Measurements from ENCODE around the gene DRC7. TPM values are rescaled to one million over a fixed set of nuclear protein-coding genes. Genes with fewer than 3 reads are reported as not detected.

Gene DRC7
- total RNA-seq, 2 experiments from 2014 or later, result not detected

GRCh38 chr16:57734308-57734924 lies 39.8 kb downstream of the DRC7 start:
- Mint-ChIP-seq H3K4me1 (peaks cover 32% of the 10 kb centered on the region), H3K9me3 (ENCODE audit: low read depth) (peaks cover 10% of the 10 kb centered on the region), H3K4me3 (peak overlapping the region; percentile 92), H3K27ac (peak overlapping the region; percentile 92), H3K27me3 (no peaks in the 10 kb centered on the region), H3K36me3 (peaks cover 12% of the 10 kb centered on the region)
- ATAC-seq (no peak), DNase-seq (no peak)
- CTCF ChIA-PET, result interaction anchor here (1.0 to 3.8 kb wide), 6 partner anchors 22 to 363 kb away, joined by 3 to 37 read pairs (median 5); no protein-coding TSS in a partner anchor

GRCh38 chr16:57734925-57735754 lies 40.5 kb downstream of the DRC7 start:
- Mint-ChIP-seq H3K9me3 (ENCODE audit: low read depth) (peaks cover 10% of the 10 kb centered on the region), H3K4me1 (peaks cover 32% of the 10 kb centered on the region)

DNA sequence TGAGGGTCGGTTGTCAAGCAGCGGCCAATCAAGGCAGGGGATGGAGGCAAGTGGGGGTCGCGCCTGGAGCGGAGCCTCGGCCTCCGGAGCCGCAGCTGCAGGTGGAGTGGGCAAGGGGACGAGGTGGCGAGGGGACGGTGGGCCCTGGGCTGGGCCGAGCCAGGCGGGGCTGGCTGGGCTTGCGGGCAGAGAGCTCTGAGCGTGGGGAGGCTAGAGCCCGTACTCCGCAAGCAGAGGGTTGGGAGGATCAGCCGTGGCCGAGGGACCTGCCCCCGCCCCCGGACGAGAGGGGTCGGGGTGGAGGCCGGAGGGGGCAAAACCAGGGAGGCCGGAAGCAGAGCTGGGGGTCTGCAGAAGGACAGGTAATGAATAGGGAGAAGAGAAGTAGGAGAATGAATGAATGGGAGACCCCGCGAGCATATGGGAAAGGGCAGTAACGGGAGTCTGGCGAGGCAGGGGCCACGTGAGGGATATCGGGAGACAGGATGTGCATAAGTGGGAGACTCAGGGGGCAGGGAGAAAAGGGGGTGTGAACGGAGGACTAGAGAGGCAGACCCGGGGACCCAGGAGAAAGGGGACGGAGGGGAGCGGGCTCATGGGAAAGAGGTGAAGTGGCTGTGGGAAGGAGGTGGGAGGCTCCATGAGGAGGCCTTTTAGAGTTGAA lies 41.3 kb downstream of the DRC7 start, which contains the start of gene KATNB1:
Gene KATNB1, plus strand, starts transcription at position 16 of the 664 bp plus-strand sequence. CDS start 1,474 bp downstream, outside the sequence.
- Mint-ChIP-seq H3K27me3 (no peaks in the 10 kb centered on the region), H3K27ac (peak within 1 kb of the TSS; percentile 92), H3K36me3 (peaks cover 12% of the 10 kb centered on the region), H3K9me3 (ENCODE audit: low read depth) (peaks cover 10% of the 10 kb centered on the region), H3K4me3 (peak within 1 kb of the TSS; percentile 92), H3K4me1 (peaks cover 32% of the 10 kb centered on the region)
- ATAC-seq (no peak), DNase-seq (no peak)
- CTCF ChIA-PET, result interaction anchor here (0.7 to 3.8 kb wide), 19 partner anchors 10 to 362 kb away, joined by 3 to 37 read pairs (median 4); partner anchors contain the start of genes ADGRG3 and ZNF319

More at GRCh38 chr16:57734925-57735754, 40.5 kb downstream of the DRC7 start:
- Mint-ChIP-seq H3K27ac (peak overlapping the region; percentile 92), H3K36me3 (peaks cover 12% of the 10 kb centered on the region), H3K27me3 (no peaks in the 10 kb centered on the region), H3K4me3 (peak overlapping the region; percentile 92)
- CTCF ChIA-PET, result interaction anchor here (0.7 to 3.8 kb wide), 17 partner anchors 11 to 362 kb away, joined by 3 to 37 read pairs (median 4); no protein-coding TSS in a partner anchor
- DNase-seq (peak; percentile 99), ATAC-seq (peak; percentile 90)

DNA sequence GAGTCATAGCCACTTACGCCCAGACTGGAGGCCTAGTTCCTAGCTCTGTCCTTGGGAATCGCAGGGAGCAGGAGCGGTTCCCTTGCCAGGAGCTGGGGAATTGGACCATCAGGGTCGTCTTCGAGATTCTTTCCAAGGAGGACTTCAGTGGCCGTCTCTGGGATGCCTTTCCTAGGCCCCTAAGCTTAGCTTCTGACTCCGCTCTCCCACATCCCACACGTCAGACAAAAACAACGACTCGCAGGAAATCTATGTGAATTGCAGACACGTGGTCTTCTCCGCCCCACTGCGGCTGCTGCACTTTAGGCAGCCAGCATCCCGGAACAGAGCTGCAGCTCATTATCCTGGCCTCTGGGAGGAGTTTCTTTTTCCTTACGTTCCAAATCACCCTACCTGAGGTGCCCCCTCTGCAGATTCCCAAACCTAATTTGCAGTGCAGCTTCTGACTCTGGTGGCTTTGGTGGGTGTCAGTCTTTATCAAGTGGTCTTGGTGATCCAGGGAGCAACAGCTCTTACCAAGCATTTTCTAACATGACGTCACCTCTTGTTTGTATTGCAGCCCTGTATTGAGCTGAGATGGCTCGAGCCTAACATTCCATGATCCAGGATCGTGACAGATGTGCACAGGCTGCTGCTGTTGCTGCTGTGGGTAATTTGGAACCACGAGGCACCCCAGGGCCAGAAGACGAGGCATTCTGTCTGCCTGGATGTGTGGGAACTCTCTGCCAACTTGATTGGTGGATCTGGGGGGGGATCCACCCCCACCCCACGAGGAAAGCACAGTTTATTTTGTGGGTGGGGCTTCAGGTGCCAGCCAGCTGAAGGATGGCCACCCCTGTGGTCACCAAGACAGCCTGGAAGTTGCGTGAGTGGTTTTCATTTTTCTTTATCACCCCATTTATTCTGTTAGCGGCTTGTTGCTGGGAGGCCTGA lies 42.1 kb downstream of the DRC7 start:
- Mint-ChIP-seq H3K4me1 (peaks cover 32% of the 10 kb centered on the region), H3K27ac (peak overlapping the region; percentile 92), H3K27me3 (no peaks in the 10 kb centered on the region), H3K9me3 (ENCODE audit: low read depth) (peaks cover 10% of the 10 kb centered on the region), H3K36me3 (peaks cover 12% of the 10 kb centered on the region), H3K4me3 (peak overlapping the region; percentile 92)
- DNase-seq (peak; percentile 77), ATAC-seq (no peak)
- CTCF ChIA-PET, result interaction anchor here (0.9 to 3.8 kb wide), 11 partner anchors 9 to 263 kb away, joined by 3 to 37 read pairs (median 4); partner anchors contain the start of genes ADGRG3 and ZNF319

- Mint-ChIP-seq H3K27ac (no peak overlapping the region), H3K27me3 (no peaks in the 10 kb centered on the region), H3K36me3 (no peaks in the 10 kb centered on the region), H3K4me1 (peaks cover 26% of the 10 kb centered on the region), H3K4me3 (no peak overlapping the region), H3K9me3 (ENCODE audit: low read depth) (no peaks in the 10 kb centered on the region)
- no peak for DNase-seq
- ATAC-seq, result no peak
- CTCF ChIA-PET, result interaction anchor here (1.5 kb wide), 1 partner anchor 162 kb away, joined by 4 read pairs; no protein-coding TSS in a partner anchor
Observed at GRCh38 chr16:57738844-57739243, 44.2 kb downstream of the DRC7 start.

DNA sequence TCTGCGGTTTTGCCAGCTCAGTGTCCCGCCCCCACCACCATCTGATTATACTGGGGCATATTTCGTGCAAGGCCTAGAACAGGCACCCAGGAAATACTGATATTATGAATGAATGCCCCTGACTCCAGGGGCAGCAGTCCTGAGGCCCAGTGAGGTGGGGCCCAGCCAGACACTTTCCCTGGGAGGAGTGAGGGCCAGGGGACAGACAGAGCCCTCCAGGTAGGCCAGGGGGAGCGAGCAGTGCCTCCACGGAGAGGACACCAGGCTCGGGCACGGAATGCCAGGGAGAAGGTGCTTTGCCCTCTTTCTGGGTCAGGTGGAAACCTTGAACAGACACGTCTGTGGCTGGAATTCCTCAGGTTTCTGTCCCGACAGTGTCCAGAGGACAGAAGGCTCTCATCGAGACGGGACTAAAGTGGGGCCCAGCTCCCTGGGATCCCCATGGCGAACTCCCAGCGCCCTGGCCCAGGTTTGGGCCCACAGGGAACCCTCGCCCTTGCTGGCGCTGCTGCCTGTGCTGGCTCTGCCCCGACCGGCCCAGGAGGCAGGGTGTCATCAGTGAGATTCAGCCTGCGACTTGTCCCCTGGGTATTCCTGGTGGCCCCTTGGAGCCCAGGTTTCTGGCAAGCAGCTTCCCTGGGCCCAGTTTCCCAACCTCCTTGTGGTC lies 45.3 kb downstream of the DRC7 start:
- no peaks in the 10 kb centered on the region for H3K9me3 Mint-ChIP-seq (ENCODE audit: low read depth)
- H3K4me1 Mint-ChIP-seq, result peaks cover 20% of the 10 kb centered on the region
- CTCF ChIA-PET, result interaction anchor here (1.8 kb wide), 1 partner anchor 18 kb away, joined by 4 read pairs; no protein-coding TSS in a partner anchor
- no peaks in the 10 kb centered on the region for H3K36me3 Mint-ChIP-seq
- H3K27me3 Mint-ChIP-seq, result no peaks in the 10 kb centered on the region
- no peak overlapping the region for H3K27ac Mint-ChIP-seq
- no peak overlapping the region for H3K4me3 Mint-ChIP-seq
- no peak for DNase-seq
- no peak for ATAC-seq

- DNase-seq (no peak), ATAC-seq (no peak)
- H3K27me3 Mint-ChIP-seq, result no peaks in the 10 kb centered on the region
- CTCF ChIA-PET, result interaction anchor here (1.8 kb wide), 1 partner anchor 17 kb away, joined by 4 read pairs; no protein-coding TSS in a partner anchor
- H3K9me3 Mint-ChIP-seq (ENCODE audit: low read depth), result no peaks in the 10 kb centered on the region
- H3K4me3 Mint-ChIP-seq, result no peak overlapping the region
- peaks cover 19% of the 10 kb centered on the region for H3K4me1 Mint-ChIP-seq
- no peak overlapping the region for H3K27ac Mint-ChIP-seq
- no peaks in the 10 kb centered on the region for H3K36me3 Mint-ChIP-seq
Observed at GRCh38 chr16:57740423-57741071, 45.9 kb downstream of the DRC7 start.

DNA sequence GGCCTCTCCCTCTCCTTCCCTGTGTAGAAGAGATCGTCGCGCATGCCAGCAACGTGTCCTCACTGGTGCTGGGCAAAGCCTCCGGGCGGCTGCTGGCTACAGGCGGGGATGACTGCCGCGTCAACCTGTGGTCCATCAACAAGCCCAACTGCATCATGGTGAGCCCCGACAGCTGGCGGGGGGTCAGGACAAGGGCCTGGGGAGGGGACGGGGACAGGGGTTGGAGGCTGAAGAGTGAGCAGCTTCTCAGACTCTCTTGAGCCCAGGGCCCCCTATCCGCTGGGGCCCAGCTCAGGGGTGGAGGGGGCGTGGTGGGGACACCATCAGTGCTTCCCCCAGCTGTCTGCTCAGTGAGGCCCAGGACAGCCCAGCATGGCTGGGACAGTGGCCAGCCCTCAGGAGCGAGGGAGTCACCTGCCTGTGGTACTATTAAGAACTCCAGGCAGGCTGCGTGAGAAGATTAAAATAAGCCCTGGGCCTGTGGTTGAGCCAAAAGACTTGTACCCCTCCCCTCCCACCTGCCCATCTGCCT lies 47.1 kb downstream of the DRC7 start:
- CTCF ChIA-PET, result no interaction called here
- H3K36me3 Mint-ChIP-seq, result no peaks in the 10 kb centered on the region
- no peaks in the 10 kb centered on the region for H3K27me3 Mint-ChIP-seq
- H3K27ac Mint-ChIP-seq, result no peak overlapping the region
- DNase-seq (no peak), ATAC-seq (no peak)
- H3K4me1 Mint-ChIP-seq, result peaks cover 10% of the 10 kb centered on the region
- no peak overlapping the region for H3K4me3 Mint-ChIP-seq
- H3K9me3 Mint-ChIP-seq (ENCODE audit: low read depth), result no peaks in the 10 kb centered on the region

DNA sequence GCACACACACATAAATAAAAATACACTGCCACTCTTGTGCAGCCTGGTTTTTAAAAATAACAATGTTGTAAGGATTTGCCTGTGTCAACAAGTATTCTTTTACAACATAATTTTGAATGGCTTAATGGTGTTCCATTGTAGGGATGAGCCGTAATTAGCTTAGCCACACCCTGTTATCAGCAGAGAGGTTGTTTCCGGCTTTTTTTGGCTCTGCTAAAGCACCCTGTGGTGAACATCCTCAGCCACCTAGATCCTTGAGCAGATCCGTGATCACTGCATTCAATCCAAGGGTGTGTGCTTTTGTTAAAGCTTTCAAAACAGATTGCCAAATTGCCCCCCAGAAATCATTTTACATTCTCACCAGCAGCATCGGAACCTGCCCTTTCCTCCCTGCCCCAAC lies 47.9 kb downstream of the DRC7 start:
- Mint-ChIP-seq H3K9me3 (ENCODE audit: low read depth) (no peaks in the 10 kb centered on the region), H3K27ac (no peak overlapping the region), H3K4me3 (no peak overlapping the region), H3K36me3 (no peaks in the 10 kb centered on the region), H3K27me3 (no peaks in the 10 kb centered on the region), H3K4me1 (peaks cover 2% of the 10 kb centered on the region)
- DNase-seq, result no peak
- CTCF ChIA-PET, result no interaction called here
- no peak for ATAC-seq

DNA sequence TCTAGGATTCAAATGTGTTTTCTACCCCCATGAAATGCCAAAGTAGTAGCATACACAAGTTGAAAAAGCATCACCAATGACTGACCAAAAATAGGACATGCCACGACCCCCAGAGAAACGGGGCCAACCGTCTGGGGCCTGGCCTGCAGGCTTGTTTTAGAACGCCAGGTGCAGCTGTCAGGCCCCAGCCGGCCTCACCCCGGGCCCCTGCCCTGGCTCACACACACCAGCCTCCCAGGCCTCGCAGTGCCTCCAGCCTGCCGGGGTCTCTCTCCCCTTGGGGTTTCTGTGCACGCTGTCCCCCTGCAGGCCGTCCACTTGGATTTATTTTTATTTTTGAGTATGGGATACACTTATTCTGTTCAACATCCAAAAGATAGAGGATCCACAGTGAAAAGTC lies 48.9 kb downstream of the DRC7 start:
- Mint-ChIP-seq H3K4me1 (no peaks in the 10 kb centered on the region), H3K27ac (no peak overlapping the region), H3K4me3 (no peak overlapping the region), H3K9me3 (ENCODE audit: low read depth) (no peaks in the 10 kb centered on the region), H3K36me3 (no peaks in the 10 kb centered on the region), H3K27me3 (no peaks in the 10 kb centered on the region)
- CTCF ChIA-PET, result no interaction called here
- ATAC-seq (no peak), DNase-seq (no peak)

GRCh38 chr16:57743886-57744641 lies 49.5 kb downstream of the DRC7 start:
- no peak for ATAC-seq
- H3K27me3 Mint-ChIP-seq, result no peaks in the 10 kb centered on the region
- no peak overlapping the region for H3K4me3 Mint-ChIP-seq
- no peaks in the 10 kb centered on the region for H3K4me1 Mint-ChIP-seq
- H3K36me3 Mint-ChIP-seq, result no peaks in the 10 kb centered on the region
- no peak for DNase-seq
- no peaks in the 10 kb centered on the region for H3K9me3 Mint-ChIP-seq (ENCODE audit: low read depth)
- CTCF ChIA-PET, result no interaction called here
- no peak overlapping the region for H3K27ac Mint-ChIP-seq

Data from activated CD8-positive, alpha-beta memory T cell treated with anti-CD3 and anti-CD28 coated beads, Interleukin-2, amount 10 ng/mL, durations not matched to agents 7 days and 5 days (primary cell).